HepG2 (cell line): ENCODE measurements around the gene B3GAT3. TPM values are rescaled to one million over a fixed set of nuclear protein-coding genes. Genes with fewer than 3 reads are reported as not detected.

Experiments
- ATF7 ChIP-seq, 2 experiments: fragments of 450-650 bp in 1 of 2; sonication (generic) in 1 of 2; formaldehyde crosslinking in 1 of 2; IDR thresholded peaks; 2 replicates each; pipeline versions ENCODE4 v1.4.0 to v1.6.1; 2016 to 2020; ENCODE audit warnings: antibody characterized with exemption in 1 of 2, mild to moderate bottlenecking in 1 of 2, missing genetic modification reagents in 1 of 2
- CHD4 ChIP-seq: fragments of 200-600 bp; sonication (generic); IDR thresholded peaks from 2 replicates; pipeline ENCODE4 v1.7.0; 2017; ENCODE audit warnings: mild to moderate bottlenecking, low read length, borderline replicate concordance
- HDAC1 ChIP-seq: sonication (generic); formaldehyde crosslinking; IDR thresholded peaks from 2 replicates; pipeline ENCODE4 v1.5.1; 2020; ENCODE audit warnings: mild to moderate bottlenecking, missing genetic modification reagents
- MAF1 ChIP-seq: sonication (generic); formaldehyde crosslinking; IDR thresholded peaks from 2 replicates; pipeline ENCODE4 v1.5.0; 2020; ENCODE audit warnings: missing genetic modification reagents, borderline replicate concordance
- MED1 ChIP-seq: sonication (generic); formaldehyde crosslinking; IDR thresholded peaks from 2 replicates; pipeline ENCODE4 v1.4.0; 2020; ENCODE audit warnings: missing genetic modification reagents
- NFE2L2 ChIP-seq: fragments of 150-350 bp; IDR thresholded peaks from 2 replicates; pipeline ENCODE4 v1.6.1; 2014; ENCODE audit warnings: low read length
- PHF21A ChIP-seq: sonication (generic); formaldehyde crosslinking; IDR thresholded peaks from 2 replicates; pipeline ENCODE4 v1.5.0; 2020; ENCODE audit warnings: mild to moderate bottlenecking, missing genetic modification reagents
- SIX1 ChIP-seq: sonication (generic); formaldehyde crosslinking; IDR thresholded peaks from 2 replicates; pipeline ENCODE4 v1.4.0; 2020; ENCODE audit warnings: missing genetic modification reagents, borderline replicate concordance
- SMARCC2 ChIP-seq: fragments of 450-650 bp; IDR thresholded peaks from 2 replicates; pipeline ENCODE4 v1.6.1; 2017; ENCODE audit warnings: antibody characterized with exemption, mild to moderate bottlenecking
- TFAP4 ChIP-seq: sonication (generic); IDR thresholded peaks from 2 replicates; pipeline ENCODE4 v1.6.1; 2016; ENCODE audit warnings: low read depth, borderline replicate concordance
- ZBTB25 ChIP-seq: IDR thresholded peaks from 2 replicates; pipeline ENCODE4 v1.6.1; 2018; ENCODE audit warnings: missing genetic modification reagents
- ZBTB39 ChIP-seq: sonication (generic); formaldehyde crosslinking; IDR thresholded peaks from 2 replicates; pipeline ENCODE4 v1.5.0; 2020; ENCODE audit warnings: missing genetic modification reagents
- ZBTB43 ChIP-seq: sonication (generic); formaldehyde crosslinking; conservative IDR thresholded peaks from 2 replicates; pipeline ENCODE4 v1.4.0; 2020; ENCODE audit warnings: missing genetic modification reagents
- ZFP1 ChIP-seq: IDR thresholded peaks from 2 replicates; pipeline ENCODE4 v1.6.1; 2016
- ZFYVE20 ChIP-seq: sonication (generic); formaldehyde crosslinking; IDR thresholded peaks from 2 replicates; pipeline ENCODE4 v1.8.0; 2023; ENCODE audit warnings: low read depth, mild to moderate bottlenecking, moderate library complexity, missing genetic modification reagents, borderline replicate concordance
- ZNF207 ChIP-seq: fragments of 450-650 bp; IDR thresholded peaks from 2 replicates; pipeline ENCODE4 v1.6.1; 2016; ENCODE audit warnings: antibody characterized with exemption, borderline replicate concordance
- ZNF230 ChIP-seq: sonication (generic); formaldehyde crosslinking; IDR thresholded peaks from 2 replicates; pipeline ENCODE4 v1.4.0; 2020; ENCODE audit warnings: mild to moderate bottlenecking, missing genetic modification reagents
- ZNF619 ChIP-seq: sonication (generic); formaldehyde crosslinking; IDR thresholded peaks from 2 replicates; pipeline ENCODE4 v1.4.0; 2020; ENCODE audit warnings: mild to moderate bottlenecking, missing genetic modification reagents
- ZNF7 ChIP-seq: IDR thresholded peaks from 2 replicates; pipeline ENCODE4 v1.6.1; 2016; ENCODE audit warnings: missing biosample characterization, missing genetic modification reagents
- ZNF704 ChIP-seq: sonication (generic); formaldehyde crosslinking; IDR thresholded peaks from 2 replicates; pipeline ENCODE4 v1.8.1; 2023; ENCODE audit warnings: mild to moderate bottlenecking, inconsistent platforms, moderate library complexity, missing genetic modification reagents, borderline replicate concordance
- ZNF784 ChIP-seq: sonication (generic); formaldehyde crosslinking; IDR thresholded peaks from 2 replicates; pipeline ENCODE4 v1.5.1; 2020; ENCODE audit warnings: missing genetic modification reagents, mild to moderate bottlenecking, borderline replicate concordance
- ZNF841 ChIP-seq: sonication (generic); formaldehyde crosslinking; IDR thresholded peaks from 2 replicates; pipeline ENCODE4 v1.8.1; 2023; ENCODE audit warnings: missing genetic modification reagents, borderline replicate concordance
- polyA plus RNA-seq, 8 experiments: library from polyadenylated mRNA; depleted of rRNA in 3 of 8; stranded (reverse) in 7 of 8; unstranded in 1 of 8; fragments of >200 nt; fragmentation: Illumina TruSeq in 4 of 8; extraction: Trizol in 4 of 8; gene quantifications; 2 replicates each; pipeline versions ENCODE4 v1.2.1 to v1.2.3, GENCODE V29; 2011 to 2016; ENCODE audit warnings: low read depth in 4 of 8, missing spikeins in 1 of 8, mixed read lengths in 1 of 8; ENCODE audit not compliant: insufficient read depth in 1 of 8
- total RNA-seq, 5 experiments: library from RNA; depleted of rRNA; stranded (reverse); fragments of >200 nt; fragmentation: Illumina TruSeq; extraction: Trizol; gene quantifications; 2 replicates each; pipeline ENCODE4 v1.2.3, GENCODE V29; 2016; ENCODE audit warnings: low read depth in 1 of 5

The B3GAT3 gene
- total and polyA plus RNA-seq, 2 of the 13 experiments (the other 11 are each of a cell fraction or from before 2014, with no cell fraction given): 21.3 to 26.1 TPM

- TF ChIP-seq ZNF207 (no peak), SMARCC2 (no peak), ZNF704 (no peak), ZFP1 (CRISPR knock-in tag) (peak; percentile 93), PHF21A (peak; percentile 74; the same call in 1 of the 2 replicates), ZNF7 (CRISPR knock-in tag) (no peak), ZNF841 (CRISPR knock-in tag) (0 out of 2 replicates have a peak, but pooled peaks have one; percentile 51), HDAC1 (CRISPR knock-in tag) (peak; percentile 92), ZFYVE20 (no peak), ZBTB43 (0 out of 2 replicates have a peak, but pooled peaks have one; percentile 16), TFAP4 (peak; percentile 43; the same call in 1 of the 2 replicates), NFE2L2 (no peak; the same call in 1 of the 2 replicates), CHD4 (peak; percentile 52; the same call in 1 of the 2 replicates), ZNF619 (CRISPR knock-in tag) (peak; percentile 91; the same call in 1 of the 2 replicates), MAF1 (CRISPR knock-in tag) (peak; percentile 2; the same call in 1 of the 2 replicates), MED1 (CRISPR knock-in tag) (peak; percentile 87), ZBTB39 (no peak), SIX1 (CRISPR knock-in tag) (peak; percentile 7; the same call in 1 of the 2 replicates), ZBTB25 (CRISPR knock-in tag) (peak; percentile 97), ZNF230 (no peak), ATF7 (IDR thresholded peaks at IDR 0.05) (peak; percentile 34), ATF7 (CRISPR knock-in tag; IDR thresholded peaks at IDR 0.05) (peak; percentile 90), ZNF784 (CRISPR knock-in tag) (peak; percentile 66; the same call in 1 of the 2 replicates)
Observed at GRCh38 chr11:62591448-62592145, 30.2 kb downstream of the B3GAT3 start, which contains the start of gene TUT1 (continued).
